CD8-positive, alpha-beta memory T cell (primary cell): ENCODE measurements around the gene NTRK3. TPM values are rescaled to one million over a fixed set of nuclear protein-coding genes. Genes with fewer than 3 reads are reported as not detected.

ENCODE experiments used
- CTCF ChIA-PET: fragments of 350-600 bp; sonication (Branson Sonifier 250); formaldehyde crosslinking; loops from one replicate; lab custom pipeline; 2021; ENCODE audit warnings: antibody characterized with exemption; lab: Charles Lee
- POLR2A ChIA-PET: fragments of 350-600 bp; sonication (Branson Sonifier 250); formaldehyde crosslinking; loops from one replicate; lab custom pipeline; 2021; ENCODE audit warnings: antibody characterized with exemption; lab: Charles Lee
- DNase-seq, 5 donors: peaks; one replicate each; pipeline versions ENCODE4 v3.0.0 to v3.0.0-alpha.2; 2020 to 2022; ENCODE audit warnings: mixed read lengths in 1 of 5
- H3K27ac ChIP-seq: one replicate; pipeline ENCODE4 v1.7.0; 2013; ENCODE audit warnings: low read depth, mild to moderate bottlenecking, low read length, moderate library complexity
- H3K27me3 ChIP-seq: 2 replicates; pipeline ENCODE4 v1.7.0; 2013; ENCODE audit warnings: low read length, mild to moderate bottlenecking; ENCODE audit not compliant: insufficient read depth, poor library complexity, severe bottlenecking
- H3K36me3 ChIP-seq: 2 replicates; pipeline ENCODE4 v1.7.0; 2013; ENCODE audit warnings: mild to moderate bottlenecking, low read length, moderate library complexity; ENCODE audit not compliant: insufficient read depth
- H3K4me1 ChIP-seq: 2 replicates; pipeline ENCODE4 v1.7.0; 2013; ENCODE audit warnings: mild to moderate bottlenecking, low read length, moderate library complexity; ENCODE audit not compliant: insufficient read depth
- H3K4me3 ChIP-seq: 2 replicates; pipeline ENCODE4 v1.7.0; 2013; ENCODE audit warnings: mild to moderate bottlenecking, low read length
- H3K9me3 ChIP-seq: 2 replicates; pipeline ENCODE4 v1.7.0; 2013; ENCODE audit warnings: mild to moderate bottlenecking, low read length
- H3K27ac Mint-ChIP-seq, 8 donors: one replicate each; pipeline ENCODE4 v1.8.0; 2020 to 2021; ENCODE audit warnings: mixed read lengths in 8 of 8, mild to moderate bottlenecking in 6 of 8, inconsistent platforms in 3 of 8, moderate library complexity in 3 of 8
- H3K27me3 Mint-ChIP-seq, 2 donors: one replicate each; pipeline ENCODE4 v1.8.0; 2020 to 2021; ENCODE audit warnings: mixed read lengths in 2 of 2, mild to moderate bottlenecking in 1 of 2, moderate library complexity in 1 of 2
- H3K36me3 Mint-ChIP-seq, 3 donors: one replicate each; pipeline ENCODE4 v1.8.0; 2020 to 2021; ENCODE audit warnings: mixed read lengths in 3 of 3, inconsistent platforms in 1 of 3, mild to moderate bottlenecking in 1 of 3
- H3K4me1 Mint-ChIP-seq, 3 donors: one replicate each; pipeline ENCODE4 v1.8.0; 2020 to 2021; ENCODE audit warnings: mixed read lengths in 3 of 3, inconsistent platforms in 1 of 3, mild to moderate bottlenecking in 1 of 3
- H3K4me3 Mint-ChIP-seq, 7 donors: one replicate each; pipeline ENCODE4 v1.8.0; 2020 to 2021; ENCODE audit warnings: mixed read lengths in 7 of 7, mild to moderate bottlenecking in 6 of 7, moderate library complexity in 4 of 7, inconsistent platforms in 2 of 7
- H3K9me3 Mint-ChIP-seq, 5 donors: one replicate each; pipeline ENCODE4 v1.8.0; 2020 to 2022; ENCODE audit warnings: mixed read lengths in 5 of 5, mild to moderate bottlenecking in 3 of 5, moderate library complexity in 2 of 5, inconsistent platforms in 1 of 5
- polyA plus RNA-seq: library from polyadenylated mRNA; unstranded; fragments of 300-500 nt; fragmentation: Illumina TruSeq; gene quantifications from one replicate; pipeline ENCODE4 v1.2.3, GENCODE V29; 2021
- total RNA-seq, 2 experiments: library from RNA; stranded (reverse); gene quantifications; one replicate each; pipeline ENCODE4 v1.2.3, GENCODE V29; 2021

NTRK3 gene
- total and polyA plus RNA-seq, 3 experiments from 2014 or later, result 0.26 to 0.29 TPM; not detected in 1

GRCh38 chr15:88012233-88012632 is 244.3 kb downstream of the NTRK3 start:
- Histone ChIP-seq H3K9me3 (no peaks in the 10 kb centered on the region), H3K4me3 (no peak overlapping the region), H3K36me3 (no peaks in the 10 kb centered on the region), H3K27me3 (no peaks in the 10 kb centered on the region), H3K27ac (no peak overlapping the region), H3K4me1 (no peaks in the 10 kb centered on the region)
- ChIA-PET CTCF (no interaction called here), POLR2A (no interaction called here)
- DNase-seq, result no peak
- H3K27ac Mint-ChIP-seq, result no peak overlapping the region
- no peaks in the 10 kb centered on the region for H3K36me3 Mint-ChIP-seq
- peaks cover 0 to 4% of the 10 kb centered on the region in 2 donors for H3K27me3 Mint-ChIP-seq
- H3K4me1 Mint-ChIP-seq, result no peaks in the 10 kb centered on the region
- no peak overlapping the region for H3K4me3 Mint-ChIP-seq
- peaks cover 0 to 2% (median 0%) of the 10 kb centered on the region in 5 donors for H3K9me3 Mint-ChIP-seq

GRCh38 chr15:88011533-88011932 is 245.0 kb downstream of the NTRK3 start:
- no peaks in the 10 kb centered on the region for H3K9me3 ChIP-seq

GRCh38 chr15:88006146-88006545 is 250.4 kb downstream of the NTRK3 start:
- Mint-ChIP-seq H3K4me1 (no peaks in the 10 kb centered on the region), H3K9me3 (peaks cover 0 to 4% (median 0%) of the 10 kb centered on the region in 5 donors), H3K27me3 (peaks cover 0 to 6% of the 10 kb centered on the region in 2 donors), H3K27ac (no peak overlapping the region), H3K4me3 (no peak overlapping the region), H3K36me3 (no peaks in the 10 kb centered on the region)
- Histone ChIP-seq H3K27me3 (no peaks in the 10 kb centered on the region), H3K9me3 (no peaks in the 10 kb centered on the region), H3K4me3 (no peak overlapping the region), H3K36me3 (no peaks in the 10 kb centered on the region), H3K27ac (no peak overlapping the region), H3K4me1 (no peaks in the 10 kb centered on the region)
- CTCF ChIA-PET, result no interaction called here
- no peak for DNase-seq
- POLR2A ChIA-PET, result no interaction called here

More at GRCh38 chr15:88011533-88011932, 245.0 kb downstream of the NTRK3 start:
- no peaks in the 10 kb centered on the region for H3K36me3 ChIP-seq
- Mint-ChIP-seq H3K27me3 (peaks cover 0 to 4% of the 10 kb centered on the region in 2 donors), H3K4me1 (no peaks in the 10 kb centered on the region), H3K27ac (no peak overlapping the region), H3K9me3 (peaks cover 0 to 2% (median 0%) of the 10 kb centered on the region in 5 donors), H3K4me3 (no peak overlapping the region), H3K36me3 (no peaks in the 10 kb centered on the region)
- CTCF ChIA-PET, result no interaction called here
- no peak overlapping the region for H3K27ac ChIP-seq
- no peaks in the 10 kb centered on the region for H3K27me3 ChIP-seq
- no peaks in the 10 kb centered on the region for H3K4me1 ChIP-seq
- no peak overlapping the region for H3K4me3 ChIP-seq
- POLR2A ChIA-PET, result no interaction called here
- no peak for DNase-seq

- no peak overlapping the region for H3K4me3 ChIP-seq
- H3K27me3 Mint-ChIP-seq, result peaks cover 0 to 6% of the 10 kb centered on the region in 2 donors
- H3K36me3 Mint-ChIP-seq, result no peaks in the 10 kb centered on the region
- H3K9me3 Mint-ChIP-seq, result peaks cover 0 to 4% (median 0%) of the 10 kb centered on the region in 5 donors
- no peaks in the 10 kb centered on the region for H3K4me1 Mint-ChIP-seq
- DNase-seq, result no peak
- ChIA-PET POLR2A (no interaction called here), CTCF (interaction anchor here (0.5 kb wide), 1 partner anchor 342 kb away, joined by 3 read pairs; no protein-coding TSS in a partner anchor)
- no peaks in the 10 kb centered on the region for H3K9me3 ChIP-seq
- no peak overlapping the region for H3K27ac ChIP-seq
- H3K4me3 Mint-ChIP-seq, result no peak overlapping the region
- H3K27me3 ChIP-seq, result no peaks in the 10 kb centered on the region
- no peak overlapping the region for H3K27ac Mint-ChIP-seq
- no peaks in the 10 kb centered on the region for H3K4me1 ChIP-seq
- H3K36me3 ChIP-seq, result no peaks in the 10 kb centered on the region
Observed at GRCh38 chr15:88004399-88004798, 252.1 kb downstream of the NTRK3 start.

GRCh38 chr15:88003541-88004327 is 252.8 kb downstream of the NTRK3 start:
- no peaks in the 10 kb centered on the region for H3K36me3 Mint-ChIP-seq
- no peaks in the 10 kb centered on the region for H3K4me1 Mint-ChIP-seq
- Histone ChIP-seq H3K27ac (no peak overlapping the region), H3K4me3 (no peak overlapping the region), H3K4me1 (no peaks in the 10 kb centered on the region), H3K27me3 (no peaks in the 10 kb centered on the region), H3K36me3 (no peaks in the 10 kb centered on the region), H3K9me3 (no peaks in the 10 kb centered on the region)
- H3K27me3 Mint-ChIP-seq, result peaks cover 0 to 6% of the 10 kb centered on the region in 2 donors
- no peak overlapping the region for H3K4me3 Mint-ChIP-seq
- POLR2A ChIA-PET, result no interaction called here
- DNase-seq, result no peak
- no peak overlapping the region for H3K27ac Mint-ChIP-seq
- H3K9me3 Mint-ChIP-seq, result peaks cover 0 to 4% (median 0%) of the 10 kb centered on the region in 5 donors
- CTCF ChIA-PET, result no interaction called here

GRCh38 chr15:88002706-88003105 is 253.8 kb downstream of the NTRK3 start:
- Mint-ChIP-seq H3K4me3 (no peak overlapping the region), H3K36me3 (no peaks in the 10 kb centered on the region), H3K4me1 (no peaks in the 10 kb centered on the region), H3K27ac (no peak overlapping the region), H3K27me3 (peaks cover 0 to 6% of the 10 kb centered on the region in 2 donors), H3K9me3 (peaks cover 0 to 4% (median 0%) of the 10 kb centered on the region in 5 donors)
- H3K9me3 ChIP-seq, result no peaks in the 10 kb centered on the region
- no peaks in the 10 kb centered on the region for H3K36me3 ChIP-seq
- no peaks in the 10 kb centered on the region for H3K27me3 ChIP-seq
- CTCF ChIA-PET, result no interaction called here
- H3K4me3 ChIP-seq, result no peak overlapping the region
- H3K4me1 ChIP-seq, result no peaks in the 10 kb centered on the region
- H3K27ac ChIP-seq, result no peak overlapping the region
- DNase-seq, result no peak
- POLR2A ChIA-PET, result no interaction called here

- CTCF ChIA-PET, result no interaction called here
- no peaks in the 10 kb centered on the region for H3K4me1 ChIP-seq
- POLR2A ChIA-PET, result no interaction called here
Observed at GRCh38 chr15:87998630-87999029, 257.9 kb downstream of the NTRK3 start.

GRCh38 chr15:87986776-87987175 is 269.8 kb downstream of the NTRK3 start:
- Histone ChIP-seq H3K27ac (no peak overlapping the region), H3K4me1 (no peaks in the 10 kb centered on the region), H3K27me3 (no peaks in the 10 kb centered on the region), H3K9me3 (no peaks in the 10 kb centered on the region), H3K36me3 (no peaks in the 10 kb centered on the region), H3K4me3 (no peak overlapping the region)
- ChIA-PET CTCF (no interaction called here), POLR2A (no interaction called here)
- Mint-ChIP-seq H3K27me3 (peaks cover 0 to 2% of the 10 kb centered on the region in 2 donors), H3K4me3 (no peak overlapping the region), H3K36me3 (no peaks in the 10 kb centered on the region), H3K4me1 (no peaks in the 10 kb centered on the region), H3K9me3 (no peaks in the 10 kb centered on the region), H3K27ac (no peak overlapping the region)
- DNase-seq, result no peak

More at GRCh38 chr15:87998630-87999029, 257.9 kb downstream of the NTRK3 start:
- no peak overlapping the region for H3K27ac Mint-ChIP-seq
- Histone ChIP-seq H3K9me3 (no peaks in the 10 kb centered on the region), H3K36me3 (no peaks in the 10 kb centered on the region), H3K27ac (no peak overlapping the region), H3K27me3 (no peaks in the 10 kb centered on the region), H3K4me3 (no peak overlapping the region)
- no peak for DNase-seq
- no peaks in the 10 kb centered on the region for H3K4me1 Mint-ChIP-seq
- no peaks in the 10 kb centered on the region for H3K36me3 Mint-ChIP-seq
- peaks cover 0 to 2% (median 0%) of the 10 kb centered on the region in 5 donors for H3K9me3 Mint-ChIP-seq
- H3K4me3 Mint-ChIP-seq, result no peak overlapping the region
- no peaks in the 10 kb centered on the region for H3K27me3 Mint-ChIP-seq
